ENCODE data around the gene PRKCZ.

The PRKCZ gene

DNA sequence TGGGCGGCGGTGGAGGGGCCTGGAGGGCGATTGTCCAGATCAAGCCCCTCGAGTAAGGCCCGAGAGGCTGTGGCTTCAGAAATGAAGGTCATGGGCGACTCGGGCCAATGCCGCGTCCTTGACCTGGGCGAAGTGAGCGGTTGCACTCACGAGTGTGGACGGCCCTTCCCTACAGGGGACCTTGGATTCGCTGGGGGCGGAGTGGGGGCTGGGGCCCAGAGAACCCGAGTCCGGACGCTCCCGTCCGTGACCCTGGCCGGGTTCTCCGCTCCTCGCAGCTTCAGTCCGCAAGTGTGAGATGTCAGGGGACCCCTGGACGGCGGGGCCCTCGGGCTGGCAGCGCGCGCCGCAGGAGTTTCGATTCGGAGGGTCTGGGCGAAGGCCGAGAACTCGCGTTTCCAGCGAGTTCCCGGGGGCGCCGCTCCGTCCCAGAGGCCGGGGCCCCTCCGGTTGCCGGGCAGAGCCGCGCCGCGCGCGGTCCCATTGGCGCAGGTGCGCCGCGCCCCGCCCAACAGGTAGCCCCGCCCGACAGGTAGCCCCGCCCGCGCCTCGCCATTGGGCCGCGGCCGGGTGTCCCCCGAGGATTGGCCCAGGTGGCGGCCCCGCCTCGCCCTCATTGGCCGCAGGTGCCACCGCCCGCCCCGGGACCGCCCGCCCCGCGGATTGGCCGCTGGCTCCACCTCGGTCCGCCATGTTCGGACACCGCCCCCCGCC, at the start of gene PRKCZ:
TSS of gene PRKCZ (plus strand) at position 694 of the 714 bp plus-strand sequence. CDS start 220 bp downstream, outside the sequence.
- peak; percentile 87 to 96 (median 89) for DNase-seq

DNA sequence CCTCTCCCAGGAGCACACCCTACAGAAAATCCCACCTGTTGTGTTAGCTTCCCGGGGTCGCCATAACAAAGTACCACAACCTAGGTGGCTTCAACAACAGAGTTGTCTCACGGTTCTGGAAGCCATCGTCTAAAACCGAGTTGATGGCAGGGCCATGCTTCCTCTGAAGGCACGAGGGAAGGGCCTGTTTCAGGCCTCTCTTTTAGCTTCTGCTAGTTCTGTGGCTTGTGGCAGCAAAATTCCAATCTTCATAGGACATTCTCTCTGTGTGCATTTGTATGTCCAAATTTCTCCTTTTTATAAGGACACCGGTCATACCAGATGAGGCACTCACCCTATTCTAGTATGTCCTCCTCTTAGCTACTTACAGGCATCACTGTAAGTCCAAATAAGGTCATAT, 49.8 kb upstream of the PRKCZ start:
- no peak for DNase-seq

DNA sequence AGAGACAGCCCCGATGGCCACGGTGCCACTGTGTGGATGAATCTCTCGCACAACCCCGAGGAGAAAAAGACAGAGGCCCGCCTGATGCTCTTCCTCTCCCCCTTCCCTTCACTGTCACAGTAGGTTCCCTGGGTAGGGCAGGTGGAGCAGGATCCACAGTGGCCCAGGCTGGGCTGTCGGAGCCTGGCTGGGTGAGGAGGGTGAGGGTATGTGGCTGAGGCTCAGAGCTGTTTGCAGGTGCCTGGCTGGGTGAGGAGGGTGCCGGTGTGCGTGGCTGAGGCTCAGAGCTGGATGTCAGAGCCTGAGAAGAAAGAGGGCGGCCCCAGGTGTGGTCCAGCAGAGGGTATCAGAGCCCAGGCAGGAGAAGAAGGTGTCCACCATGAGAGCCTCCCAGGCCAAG, 49.4 kb upstream of the PRKCZ start:
- no peak for DNase-seq

DNA sequence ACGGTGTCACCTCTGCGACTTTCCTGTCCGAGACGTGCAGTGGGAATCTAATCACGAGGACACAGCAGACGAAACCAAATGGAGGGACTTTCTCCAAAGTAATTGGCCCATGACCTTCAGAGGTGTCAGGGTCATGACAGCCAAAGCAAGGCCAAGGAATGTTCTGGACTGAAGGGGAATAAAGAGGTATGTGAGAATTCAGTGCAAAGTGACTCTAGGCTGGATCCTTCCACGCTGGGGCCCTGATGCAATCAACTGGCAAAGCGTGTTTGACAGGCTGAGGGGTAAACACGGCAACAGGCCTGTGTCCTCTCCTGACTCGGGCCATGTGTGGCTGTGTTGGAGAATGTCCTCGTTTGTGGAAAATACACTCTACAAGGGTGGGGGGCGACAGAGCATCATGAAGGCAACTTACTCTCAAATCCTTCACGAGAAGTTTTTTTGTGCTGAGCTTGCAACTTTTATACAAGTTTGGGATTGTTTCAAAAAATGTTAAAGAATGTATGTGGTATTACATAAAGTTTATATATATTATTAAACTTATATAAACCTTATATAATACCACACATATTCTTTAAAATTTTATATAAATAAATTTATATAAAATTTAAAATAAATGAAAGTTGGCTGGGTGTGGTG, 48.3 kb upstream of the PRKCZ start:
- no peak for DNase-seq

DNA sequence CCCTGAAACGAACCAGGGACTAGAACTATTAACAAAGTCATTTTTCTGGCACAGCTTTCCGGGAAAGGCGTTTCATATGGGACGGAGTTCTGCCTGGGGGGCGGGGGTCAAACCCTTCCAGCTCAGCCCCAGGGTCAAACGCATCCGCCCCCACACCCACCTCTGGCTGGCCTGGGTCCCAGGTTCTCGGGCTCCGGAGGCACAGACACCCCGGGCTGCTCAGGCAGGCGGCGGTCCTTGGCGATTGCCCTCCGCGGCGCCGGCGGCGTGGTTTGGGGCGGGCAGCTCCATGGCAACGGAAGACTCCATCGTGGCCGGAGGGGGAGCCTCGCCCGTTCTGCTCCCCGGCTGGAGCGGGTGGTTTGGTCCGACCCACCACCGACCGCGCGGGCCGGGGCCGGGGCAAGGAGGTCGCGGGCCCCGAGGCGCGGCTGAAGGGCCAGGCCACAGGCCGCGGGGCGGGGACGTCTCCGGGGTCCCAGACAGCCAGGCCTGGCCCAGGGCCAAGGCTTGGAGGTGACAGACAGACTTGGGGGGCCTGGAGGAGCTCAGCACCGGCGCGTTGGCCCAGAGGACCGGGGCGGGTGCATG, 46.6 kb upstream of the PRKCZ start, which contains the start of gene CFAP74:
TSS of gene CFAP74 (minus strand) at position 246 of the 591 bp plus-strand sequence. CDS start 12,830 bp downstream, outside the sequence.
- no peak for DNase-seq

DNA sequence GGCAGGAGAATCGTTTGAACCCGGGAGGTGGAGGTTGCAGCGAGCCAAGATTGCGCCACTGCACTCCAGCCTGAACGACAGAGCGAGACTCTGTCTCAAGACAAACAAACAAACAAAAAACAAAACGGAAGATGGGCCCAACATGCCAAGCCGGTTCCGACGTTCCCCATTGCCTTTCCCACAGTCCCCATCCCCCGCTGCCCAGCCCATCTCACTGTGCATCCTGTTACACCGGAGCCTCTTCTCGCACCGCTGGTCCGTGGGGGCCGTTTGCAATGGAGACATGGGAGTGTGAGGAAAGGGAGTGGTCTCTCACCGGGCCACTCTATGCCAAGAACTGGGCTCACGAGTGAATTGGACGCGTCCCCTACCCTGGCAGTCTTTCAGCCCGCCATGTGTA, 45.4 kb upstream of the PRKCZ start:
- no peak for DNase-seq

DNA sequence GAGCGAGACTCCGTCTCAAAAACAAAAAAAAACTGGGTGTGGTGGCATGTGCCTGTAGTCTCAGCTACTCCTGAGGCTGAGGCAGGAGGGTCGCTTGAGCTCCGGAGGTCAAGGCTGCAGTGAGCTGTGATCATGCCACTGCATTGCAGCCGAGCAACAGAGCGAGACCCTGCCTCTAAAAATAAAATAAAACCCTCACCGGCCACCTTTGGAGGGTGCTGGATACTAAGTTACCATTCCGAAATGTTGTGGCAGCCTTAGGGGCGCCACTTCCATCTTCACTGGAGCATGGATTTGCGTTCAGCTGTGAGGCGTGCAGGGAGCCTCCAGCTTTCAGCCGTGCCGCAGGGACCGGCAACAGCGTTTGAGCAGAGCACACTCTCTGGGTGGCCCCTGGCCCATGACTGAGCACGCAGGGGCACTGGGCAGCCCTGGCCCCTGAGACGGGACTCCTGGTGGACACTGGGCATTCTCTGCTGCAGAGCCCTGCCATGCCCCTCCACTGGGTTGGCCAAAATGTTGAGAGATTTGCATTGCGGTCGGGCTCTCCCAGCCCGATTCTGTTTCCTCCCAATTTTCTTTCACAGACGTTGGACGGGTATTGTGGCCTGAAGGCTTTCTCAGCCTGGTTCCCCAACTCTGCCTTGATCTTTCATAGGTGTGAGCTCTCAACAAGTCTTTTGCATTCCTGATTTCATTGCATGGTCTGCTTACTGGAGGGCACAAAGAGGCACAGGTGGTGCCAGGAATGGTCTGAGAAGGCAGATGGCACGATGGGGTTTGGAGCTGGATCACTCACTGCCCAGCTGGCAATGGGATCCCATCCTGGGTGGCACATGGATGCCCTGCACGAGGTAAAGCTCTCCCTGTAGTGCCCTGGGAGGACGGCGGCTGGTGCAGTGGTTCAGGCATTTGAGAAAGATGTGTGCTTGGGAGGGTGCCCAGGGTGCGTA, 40.8 kb upstream of the PRKCZ start:
- no peak for DNase-seq

DNA sequence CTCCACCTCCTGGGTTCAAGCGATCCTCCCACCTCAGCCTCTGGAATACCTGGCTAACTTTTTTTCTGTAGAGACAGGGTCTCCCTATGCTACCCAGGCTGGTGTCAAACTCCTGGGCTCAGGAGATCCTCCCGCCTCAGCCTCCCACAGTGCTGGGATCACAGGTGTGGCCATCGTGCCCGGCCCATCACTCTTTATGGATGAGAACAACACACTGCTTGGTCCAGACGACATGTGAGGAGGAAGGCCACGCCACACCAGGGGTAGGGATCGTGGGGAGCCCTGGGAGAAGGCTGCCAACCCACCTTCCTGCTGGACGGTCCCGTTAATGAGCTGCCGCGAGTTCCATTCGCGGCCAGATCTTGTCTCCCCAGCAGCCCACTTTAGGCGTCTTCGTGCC, 36.0 kb upstream of the PRKCZ start:
- no peak for DNase-seq

DNA sequence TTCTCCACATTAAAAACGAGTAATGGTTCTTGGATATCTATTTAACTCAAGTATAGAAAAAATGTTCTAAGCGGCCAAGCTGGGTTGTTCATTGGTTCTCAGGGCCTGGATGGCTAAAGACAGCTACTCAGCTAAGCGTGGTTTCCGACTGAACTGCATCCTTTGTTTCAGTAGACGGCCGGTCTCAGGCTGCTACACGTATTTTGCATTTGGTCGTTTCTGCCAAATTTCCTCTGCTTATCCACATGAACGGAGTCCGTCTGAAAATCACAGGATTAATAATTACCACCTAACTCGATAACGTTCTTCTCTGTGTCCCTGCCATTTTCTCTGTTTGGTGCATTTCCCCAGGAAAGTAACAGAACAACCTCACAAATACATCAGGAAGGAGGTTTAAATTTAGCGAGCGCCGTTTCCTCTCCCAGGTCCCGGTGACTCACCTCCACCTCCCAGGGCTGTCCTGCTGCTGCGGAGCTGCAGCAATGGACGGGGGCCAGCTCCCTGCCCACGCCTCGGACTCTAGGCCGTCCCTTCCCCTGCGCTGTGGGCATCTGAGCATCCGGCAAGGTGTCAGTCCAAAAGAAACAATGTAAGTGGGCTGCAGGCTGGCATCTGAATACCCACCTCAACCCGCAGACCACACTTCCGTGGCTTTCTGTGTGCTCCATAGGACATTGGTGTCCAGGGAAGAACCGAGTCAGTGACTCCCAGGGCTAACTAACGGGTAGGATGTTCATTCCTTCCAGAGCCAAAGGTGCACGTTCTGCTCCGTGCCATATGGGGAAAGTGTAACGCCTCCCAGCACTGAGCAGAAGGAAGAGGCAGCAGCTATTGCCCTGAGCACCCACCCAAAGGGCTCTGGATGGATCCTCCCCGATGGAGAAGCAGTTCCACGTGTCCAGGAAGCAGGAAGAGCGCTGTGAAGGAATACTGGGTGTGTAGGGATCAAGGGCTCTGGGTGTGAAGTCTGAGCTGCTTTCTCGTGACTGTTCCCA, 35.2 kb upstream of the PRKCZ start:
- DNase-seq, result no peak

DNA sequence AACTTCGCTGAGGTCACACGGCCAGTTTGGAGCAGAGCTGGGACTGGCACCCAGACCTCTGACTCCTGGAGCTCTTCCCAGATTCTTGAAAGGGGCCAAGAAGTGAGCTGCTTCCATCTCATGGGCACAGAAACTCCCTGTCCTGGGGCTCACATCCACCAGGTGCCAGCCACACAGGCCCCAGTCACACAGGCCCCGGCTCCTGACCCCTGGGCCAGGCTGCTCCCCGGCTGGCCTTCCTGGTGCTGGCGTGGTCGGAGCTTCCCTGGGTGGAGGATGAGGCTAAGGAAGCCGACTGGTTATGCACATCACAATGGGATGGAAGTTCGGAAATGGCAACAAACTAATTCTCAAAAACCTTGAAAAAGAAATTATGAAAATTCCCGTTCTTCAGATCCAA, 34.1 kb upstream of the PRKCZ start:
- no peak for DNase-seq

DNA sequence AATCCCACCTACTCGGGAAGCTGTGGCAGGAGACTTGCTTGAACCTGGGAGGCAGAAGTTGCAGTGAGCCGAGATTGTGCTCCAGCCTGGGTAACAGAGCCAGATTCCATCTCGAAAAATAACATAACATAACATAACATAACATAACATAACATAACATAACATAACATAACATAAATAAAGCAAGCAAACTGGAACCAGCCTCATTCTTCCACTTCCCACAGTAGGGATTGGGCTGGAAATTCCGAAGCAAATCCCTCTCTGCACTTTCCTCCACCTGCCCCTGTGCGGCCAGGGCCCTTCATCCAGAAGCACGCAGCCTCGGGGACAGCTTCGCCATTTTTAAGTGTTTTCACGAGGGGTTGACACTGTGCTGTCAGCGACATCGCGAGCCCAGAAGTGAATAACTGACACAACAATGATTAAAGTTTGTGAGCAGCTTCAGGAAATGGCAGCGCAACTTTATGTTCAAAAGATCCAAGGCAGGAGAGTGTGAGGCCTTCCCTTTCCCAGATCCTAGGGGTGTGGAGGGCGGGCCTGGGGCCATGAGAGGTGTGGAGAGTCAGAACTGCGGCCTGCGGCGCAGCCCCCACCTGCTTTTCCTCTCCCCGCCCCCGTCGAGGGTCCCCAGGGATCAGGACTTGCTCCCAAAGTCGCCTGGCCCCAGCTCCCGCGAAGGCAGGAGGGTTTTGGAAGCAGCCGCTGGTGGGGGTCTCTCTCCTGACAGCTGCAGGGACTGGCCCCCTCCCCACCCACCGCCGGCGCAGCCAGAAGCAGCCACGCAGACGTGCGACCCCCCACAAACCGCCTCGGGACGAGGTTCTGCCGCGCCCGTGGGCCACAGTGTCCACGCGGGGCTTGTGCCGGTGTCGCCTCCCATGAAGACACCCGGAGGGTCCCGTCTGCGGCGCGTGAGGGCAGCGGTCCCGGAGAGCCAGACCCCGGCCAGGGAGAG, 31.7 kb upstream of the PRKCZ start:
- DNase-seq, result no peak

DNA sequence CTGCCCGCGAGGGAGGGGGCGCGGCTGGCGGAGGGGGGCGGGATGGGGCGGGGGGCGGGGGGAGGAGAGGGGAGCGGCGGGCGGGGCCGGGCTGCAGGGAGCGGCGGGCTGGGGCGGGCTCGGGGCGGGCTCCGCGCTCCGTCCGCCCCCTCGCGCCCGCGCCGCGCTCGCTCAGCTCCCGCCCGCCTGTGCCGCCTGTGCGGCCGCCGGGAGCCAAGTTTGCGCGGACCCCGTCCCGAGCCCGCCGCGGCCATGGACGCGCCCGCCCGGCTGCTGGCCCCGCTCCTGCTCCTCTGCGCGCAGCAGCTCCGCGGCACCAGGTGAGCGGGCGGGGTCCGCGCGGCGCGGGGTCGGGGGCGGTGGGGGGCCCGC, 31.1 kb upstream of the PRKCZ start, which contains the start of gene GABRD:
TSS of gene GABRD (plus strand) at position 174 of the 372 bp plus-strand sequence. CDS start at position 253, 79 bp downstream.
- no peak for DNase-seq

DNA sequence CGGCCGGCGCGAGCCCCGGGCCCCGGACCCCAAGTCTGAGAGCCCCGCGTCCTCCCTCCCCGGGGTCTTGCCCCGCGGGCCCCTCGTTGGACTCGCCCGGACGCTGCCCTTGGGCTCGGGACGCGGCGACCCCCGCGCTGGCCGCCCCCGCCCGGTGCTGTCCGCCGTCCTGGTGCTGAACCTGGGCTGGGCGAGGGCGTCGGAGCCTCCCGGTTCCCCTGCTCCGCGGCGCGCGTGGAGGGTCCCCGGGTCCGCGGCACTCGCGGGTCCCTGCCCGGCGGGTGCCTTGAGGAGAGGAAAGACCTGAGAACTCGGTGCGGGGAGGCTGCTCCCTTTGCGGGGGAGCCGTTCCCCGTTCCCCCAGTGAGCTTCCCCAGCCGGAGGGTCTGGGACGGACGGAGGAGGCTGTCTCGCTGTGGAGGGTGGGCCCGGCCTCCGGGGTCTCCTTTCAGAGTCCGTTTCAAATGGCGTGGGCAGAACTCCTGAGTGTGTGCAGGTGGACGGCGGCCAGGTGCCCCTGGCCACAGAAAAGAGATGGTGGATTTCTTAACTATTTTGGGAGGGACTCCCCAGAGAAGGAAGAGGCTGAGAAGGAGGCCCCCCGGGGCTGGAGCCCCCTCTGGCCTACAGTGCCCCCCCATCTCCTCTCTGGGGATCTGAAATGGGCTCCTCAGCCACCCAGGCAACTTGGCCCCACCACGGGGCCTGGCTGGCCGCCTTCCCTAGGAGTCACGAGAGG, 30.5 kb upstream of the PRKCZ start:
- DNase-seq, result no peak

DNA sequence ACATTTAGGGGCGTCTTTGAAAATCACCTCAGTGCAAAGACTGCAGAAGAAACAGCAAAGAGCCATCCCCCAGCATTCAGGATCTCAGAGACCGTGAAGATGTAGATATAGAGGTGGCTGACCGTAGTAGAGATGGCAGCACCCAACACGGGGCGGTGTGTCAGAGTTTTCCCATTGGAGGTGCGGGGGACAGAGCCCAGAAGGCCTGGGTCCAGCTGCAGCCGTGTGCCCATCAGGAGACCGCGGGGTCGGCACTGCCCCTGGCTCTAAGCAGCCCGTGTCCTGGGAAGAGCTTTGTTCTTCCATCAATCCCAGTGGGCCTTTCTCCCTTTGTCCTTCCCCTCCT, 29.9 kb upstream of the PRKCZ start:
- DNase-seq, result no peak

DNA sequence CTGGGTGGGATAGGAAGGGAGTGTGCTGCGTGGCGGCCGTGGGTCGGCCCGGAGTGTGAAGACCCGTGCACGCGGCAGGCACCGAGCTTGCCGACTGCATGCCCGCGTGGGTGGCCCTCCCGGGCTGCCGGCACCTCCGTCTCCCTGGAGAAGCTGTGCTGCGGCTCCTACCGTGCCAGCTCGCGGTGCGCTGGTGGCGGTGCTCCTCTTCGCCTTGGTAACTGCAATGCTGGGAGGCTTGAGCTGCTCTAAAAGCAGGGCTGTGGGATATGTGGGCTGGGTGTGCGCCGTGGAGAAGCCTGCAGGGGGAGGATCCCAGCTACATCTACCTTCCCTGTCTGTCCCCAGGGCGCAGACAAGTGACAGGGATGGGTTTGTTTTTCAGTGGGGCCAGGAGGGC, 28.7 kb upstream of the PRKCZ start:
- DNase-seq, result no peak

DNA sequence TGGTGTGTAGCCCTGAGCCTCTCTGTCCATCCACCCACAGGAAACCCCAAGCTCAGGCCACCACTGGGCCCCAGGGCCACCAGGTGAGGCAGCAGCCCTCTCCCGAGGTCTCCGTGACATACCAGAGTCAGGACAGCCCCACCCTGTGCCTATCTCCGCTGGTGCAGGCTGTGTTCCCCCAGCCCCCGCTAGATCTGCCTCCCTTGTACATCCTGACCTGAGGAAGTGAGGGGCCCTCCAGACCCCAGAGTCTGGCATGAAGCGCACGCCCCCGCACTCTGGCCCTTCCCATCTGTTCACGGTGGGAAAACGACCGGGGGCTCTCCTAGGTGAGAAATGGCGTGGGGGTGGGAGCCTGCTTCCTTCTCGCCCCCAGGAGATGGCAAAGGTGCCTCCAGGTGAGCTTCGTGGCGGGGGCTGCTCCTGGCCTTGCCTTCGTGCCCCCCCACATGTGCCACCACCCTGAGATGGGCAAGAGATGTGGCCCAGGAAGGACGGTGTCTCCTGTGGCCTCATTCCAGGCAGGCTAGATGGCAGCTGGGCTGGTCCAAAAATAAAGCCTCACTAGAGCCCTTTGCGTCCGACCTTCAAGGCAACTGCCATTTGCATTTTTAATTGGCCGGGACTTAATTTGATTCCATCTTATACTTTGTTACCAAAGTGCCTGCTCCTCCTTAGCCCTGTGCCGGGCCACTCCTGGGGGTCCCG, 28.0 kb upstream of the PRKCZ start:
- no peak for DNase-seq

DNA sequence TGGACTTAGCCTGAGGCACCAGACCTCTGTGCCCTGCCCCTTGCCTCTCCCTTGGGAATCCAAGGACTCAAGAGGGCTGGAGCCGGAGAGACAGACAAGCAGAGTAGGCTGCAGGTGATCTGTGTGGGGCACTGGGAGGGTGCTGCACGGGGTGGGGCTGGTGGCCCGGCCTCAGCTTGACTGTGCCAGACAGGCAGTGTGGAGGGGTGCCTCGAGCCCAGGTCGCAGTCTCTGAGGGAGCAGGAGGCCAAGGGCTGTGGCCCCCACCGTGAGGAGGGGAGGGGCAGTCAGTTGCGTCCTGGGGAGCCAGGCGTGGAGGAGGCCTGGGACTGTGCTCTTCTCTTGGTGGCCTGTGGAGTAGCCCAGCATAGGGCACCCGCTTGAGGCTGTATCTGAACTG, 27.0 kb upstream of the PRKCZ start:
- no peak for DNase-seq

DNA sequence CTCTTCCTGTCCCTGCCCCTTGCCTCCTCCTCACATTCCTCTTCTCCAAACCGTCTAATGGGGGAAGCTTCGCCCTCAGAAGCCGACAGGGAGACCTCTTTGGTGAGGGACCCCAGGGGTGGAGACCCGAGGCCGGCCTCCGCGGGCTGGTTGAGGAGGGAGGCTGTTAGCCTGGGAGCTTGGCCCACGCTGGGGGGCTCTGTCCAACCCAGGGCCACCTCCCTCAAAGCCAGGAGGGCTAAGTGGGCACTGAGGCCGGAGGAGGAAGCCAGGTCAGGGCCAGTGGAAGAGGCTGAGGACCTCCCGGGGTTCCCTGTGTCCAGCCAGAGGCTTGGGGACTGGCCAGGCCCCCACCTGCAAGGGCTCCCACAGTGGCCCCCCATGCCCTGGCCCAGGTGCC, 25.8 kb upstream of the PRKCZ start:
- no peak for DNase-seq

DNA sequence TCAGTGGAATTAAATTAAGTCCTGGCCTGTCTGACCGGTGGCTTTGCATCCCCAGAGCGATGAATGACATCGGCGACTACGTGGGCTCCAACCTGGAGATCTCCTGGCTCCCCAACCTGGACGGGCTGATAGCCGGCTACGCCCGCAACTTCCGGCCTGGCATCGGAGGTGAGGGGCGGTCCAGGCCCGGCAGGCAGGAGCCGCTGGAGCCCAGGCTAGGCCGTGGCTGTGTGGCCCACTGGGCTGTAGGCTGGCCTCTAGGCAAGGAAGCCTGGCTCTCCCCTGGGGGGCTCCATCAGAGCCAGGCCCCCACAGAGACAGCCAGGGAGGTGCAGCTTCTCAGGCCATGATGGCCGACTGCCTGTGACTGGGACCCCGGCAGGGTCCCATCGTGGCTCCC, 25.3 kb upstream of the PRKCZ start:
- no peak for DNase-seq

Measured in activated naive CD4-positive, alpha-beta T cell (primary cell).